ENCODE data around the gene CEACAM6. TPM values are rescaled to one million over a fixed set of nuclear protein-coding genes. Genes with fewer than 3 reads are reported as not detected.

The CEACAM6 gene
- total RNA-seq, 1 donor from 2014 or later: 29.8 TPM

DNA sequence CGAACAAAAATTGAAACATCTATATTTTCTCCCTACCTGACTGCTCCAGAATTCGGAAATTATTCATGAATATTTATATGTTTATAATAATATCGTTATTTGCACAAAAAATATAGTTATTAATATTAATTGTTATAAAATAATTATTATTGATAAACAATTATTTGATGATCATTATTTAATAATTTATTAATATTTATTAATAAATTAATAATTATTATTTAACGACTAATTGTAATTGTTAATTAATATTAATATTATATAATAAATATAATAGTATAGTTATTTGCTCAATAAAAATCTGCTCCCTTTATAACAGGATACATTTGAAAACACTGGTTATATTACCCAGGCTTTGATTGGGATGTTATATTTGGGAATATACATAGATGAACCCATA lies 14.3 kb downstream of the CEACAM6 start:
- Mint-ChIP-seq H3K4me1 (ENCODE audit: unreplicated experiment) (no peaks in the 10 kb centered on the region), H3K27ac (no peak overlapping the region), H3K4me3 (no peak overlapping the region), H3K36me3 (no peaks in the 10 kb centered on the region), H3K9me3 (no peaks in the 10 kb centered on the region), H3K27me3 (peaks cover 9% of the 10 kb centered on the region)
- TF ChIP-seq, protein P1, sequence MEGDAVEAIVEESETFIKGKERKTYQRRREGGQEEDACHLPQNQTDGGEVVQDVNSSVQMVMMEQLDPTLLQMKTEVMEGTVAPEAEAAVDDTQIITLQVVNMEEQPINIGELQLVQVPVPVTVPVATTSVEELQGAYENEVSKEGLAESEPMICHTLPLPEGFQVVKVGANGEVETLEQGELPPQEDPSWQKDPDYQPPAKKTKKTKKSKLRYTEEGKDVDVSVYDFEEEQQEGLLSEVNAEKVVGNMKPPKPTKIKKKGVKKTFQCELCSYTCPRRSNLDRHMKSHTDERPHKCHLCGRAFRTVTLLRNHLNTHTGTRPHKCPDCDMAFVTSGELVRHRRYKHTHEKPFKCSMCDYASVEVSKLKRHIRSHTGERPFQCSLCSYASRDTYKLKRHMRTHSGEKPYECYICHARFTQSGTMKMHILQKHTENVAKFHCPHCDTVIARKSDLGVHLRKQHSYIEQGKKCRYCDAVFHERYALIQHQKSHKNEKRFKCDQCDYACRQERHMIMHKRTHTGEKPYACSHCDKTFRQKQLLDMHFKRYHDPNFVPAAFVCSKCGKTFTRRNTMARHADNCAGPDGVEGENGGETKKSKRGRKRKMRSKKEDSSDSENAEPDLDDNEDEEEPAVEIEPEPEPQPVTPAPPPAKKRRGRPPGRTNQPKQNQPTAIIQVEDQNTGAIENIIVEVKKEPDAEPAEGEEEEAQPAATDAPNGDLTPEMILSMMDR (conservative IDR thresholded peaks at IDR 0.05): no peak
- DNase-seq (ENCODE audit: extremely low spot score, unreplicated experiment): no peak

DNA sequence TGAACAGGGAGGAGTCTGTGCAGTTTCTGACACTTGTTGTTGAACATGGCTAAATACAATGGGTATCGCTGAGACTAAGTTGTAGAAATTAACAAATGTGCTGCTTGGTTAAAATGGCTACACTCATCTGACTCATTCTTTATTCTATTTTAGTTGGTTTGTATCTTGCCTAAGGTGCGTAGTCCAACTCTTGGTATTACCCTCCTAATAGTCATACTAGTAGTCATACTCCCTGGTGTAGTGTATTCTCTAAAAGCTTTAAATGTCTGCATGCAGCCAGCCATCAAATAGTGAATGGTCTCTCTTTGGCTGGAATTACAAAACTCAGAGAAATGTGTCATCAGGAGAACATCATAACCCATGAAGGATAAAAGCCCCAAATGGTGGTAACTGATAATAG lies 16.1 kb downstream of the CEACAM6 start:
- H3K4me1 Mint-ChIP-seq (ENCODE audit: unreplicated experiment): no peaks in the 10 kb centered on the region
- no peaks in the 10 kb centered on the region for H3K36me3 Mint-ChIP-seq
- no peaks in the 10 kb centered on the region for H3K9me3 Mint-ChIP-seq
- TF ChIP-seq, protein P1 (conservative IDR thresholded peaks at IDR 0.05): no peak
- no peak overlapping the region for H3K4me3 Mint-ChIP-seq
- H3K27ac Mint-ChIP-seq: no peak overlapping the region
- peaks cover 7% of the 10 kb centered on the region for H3K27me3 Mint-ChIP-seq
- no peak for DNase-seq (ENCODE audit: extremely low spot score, unreplicated experiment)

DNA sequence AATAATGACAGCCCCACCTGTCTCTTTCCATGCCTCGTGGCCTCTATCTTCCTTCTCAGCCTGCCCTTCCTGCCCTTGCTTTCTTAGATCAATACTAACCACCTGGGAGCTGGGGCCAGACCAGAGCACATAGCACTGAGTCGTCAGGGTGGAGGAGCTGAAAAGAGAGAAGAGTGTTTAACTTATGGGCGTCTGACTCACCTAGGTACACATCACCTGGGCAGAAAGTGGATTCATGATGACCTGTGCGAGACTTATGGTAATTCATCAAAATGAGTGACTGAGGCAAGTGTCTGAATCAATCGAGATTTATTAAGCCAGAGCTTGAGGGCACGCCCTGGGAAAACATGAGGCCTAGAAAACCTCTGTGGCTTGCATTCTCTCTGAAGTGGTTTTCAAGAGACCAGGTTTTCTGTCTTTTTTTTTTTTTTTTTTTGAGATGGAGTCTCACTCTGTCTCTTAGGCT lies 19.2 kb downstream of the CEACAM6 start:
- H3K36me3 Mint-ChIP-seq: no peaks in the 10 kb centered on the region
- H3K9me3 Mint-ChIP-seq: peaks cover 5% of the 10 kb centered on the region

DNA sequence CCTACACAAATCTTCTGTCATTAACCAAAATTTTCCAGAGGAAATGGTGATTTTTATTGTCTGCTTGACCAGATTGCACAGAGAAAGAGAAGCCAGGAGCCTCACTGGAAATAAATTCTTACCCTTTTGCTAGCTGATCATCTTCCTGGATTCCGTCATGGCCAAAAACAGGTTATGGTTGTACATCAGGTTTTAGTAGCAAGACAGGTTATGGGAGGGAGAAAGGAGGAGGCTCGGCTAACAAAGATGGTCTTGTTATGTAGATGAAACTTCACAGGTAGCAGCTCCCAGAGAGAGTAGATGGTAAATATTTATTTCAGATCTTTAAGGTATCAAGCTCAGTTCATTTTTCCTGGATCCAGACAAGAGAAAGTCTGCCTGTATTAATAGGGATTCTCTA lies 21.4 kb downstream of the CEACAM6 start:
- peak overlapping the region; percentile 85 for H3K27ac Mint-ChIP-seq
- peaks cover 6% of the 10 kb centered on the region for H3K27me3 Mint-ChIP-seq
- no peaks in the 10 kb centered on the region for H3K36me3 Mint-ChIP-seq
- H3K4me1 Mint-ChIP-seq (ENCODE audit: unreplicated experiment): no peaks in the 10 kb centered on the region
- no peak for DNase-seq (ENCODE audit: extremely low spot score, unreplicated experiment)
- TF ChIP-seq, protein P1 (conservative IDR thresholded peaks at IDR 0.05): no peak
- H3K4me3 Mint-ChIP-seq: no peak overlapping the region
- peaks cover 5% of the 10 kb centered on the region for H3K9me3 Mint-ChIP-seq

More for the DNA sequence above, 19.2 kb downstream of the CEACAM6 start:
- H3K27ac Mint-ChIP-seq: peak overlapping the region; percentile 72
- no peak overlapping the region for H3K4me3 Mint-ChIP-seq
- H3K27me3 Mint-ChIP-seq: peaks cover 6% of the 10 kb centered on the region
- H3K4me1 Mint-ChIP-seq (ENCODE audit: unreplicated experiment): no peaks in the 10 kb centered on the region
- DNase-seq (ENCODE audit: extremely low spot score, unreplicated experiment): no peak
- TF ChIP-seq, protein P1 (conservative IDR thresholded peaks at IDR 0.05): no peak

DNA sequence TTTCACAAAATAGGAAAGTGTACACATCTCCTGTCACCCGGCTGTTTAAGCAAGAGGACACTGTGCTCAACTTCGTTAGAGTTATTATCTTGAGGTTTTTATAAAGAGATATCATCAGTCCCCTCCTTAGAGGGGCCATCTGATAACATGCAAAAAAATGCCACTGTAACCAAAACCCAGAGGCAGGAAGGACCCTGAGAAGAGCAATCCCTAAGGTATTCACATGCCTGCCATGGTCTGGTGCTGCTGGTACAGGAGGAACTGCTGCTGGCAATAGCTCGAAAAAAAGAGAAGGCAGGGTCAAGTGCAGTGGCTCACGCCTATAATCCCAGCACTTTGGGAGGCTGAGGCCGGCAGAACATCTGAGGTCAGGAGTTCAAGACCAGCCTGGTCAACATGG lies 28.3 kb downstream of the CEACAM6 start:
- no peaks in the 10 kb centered on the region for H3K36me3 Mint-ChIP-seq

More for the DNA sequence above, 28.3 kb downstream of the CEACAM6 start:
- TF ChIP-seq, protein P1 (conservative IDR thresholded peaks at IDR 0.05): no peak
- Mint-ChIP-seq H3K4me1 (ENCODE audit: unreplicated experiment) (no peaks in the 10 kb centered on the region), H3K27ac (no peak overlapping the region), H3K9me3 (no peaks in the 10 kb centered on the region), H3K4me3 (no peak overlapping the region), H3K27me3 (peaks cover 36% of the 10 kb centered on the region)
- no peak for DNase-seq (ENCODE audit: extremely low spot score, unreplicated experiment)

Measured in type B pancreatic cell (in vitro differentiated cells).